ENCODE measurements around the gene NASP. TPM values are rescaled to one million over a fixed set of nuclear protein-coding genes. Genes with fewer than 3 reads are reported as not detected.

NASP gene
- total RNA-seq (2014; rRNA removed; shearing (Covaris generic)), result 104 and 120 TPM in 2 replicates

- DNase-seq (ENCODE audit: low read depth), result peak; percentile 83
Observed at GRCh38 chr1:45583666-45584350, at the start of gene NASP. Gene NASP, plus strand, starts transcription at chr1:45584041. Its CDS starts 106 bp downstream, at chr1:45584147.

GRCh38 chr1:45535988-45536766 lies 47.7 kb upstream of the NASP start:
- DNase-seq (ENCODE audit: low read depth), result no peak

DNA sequence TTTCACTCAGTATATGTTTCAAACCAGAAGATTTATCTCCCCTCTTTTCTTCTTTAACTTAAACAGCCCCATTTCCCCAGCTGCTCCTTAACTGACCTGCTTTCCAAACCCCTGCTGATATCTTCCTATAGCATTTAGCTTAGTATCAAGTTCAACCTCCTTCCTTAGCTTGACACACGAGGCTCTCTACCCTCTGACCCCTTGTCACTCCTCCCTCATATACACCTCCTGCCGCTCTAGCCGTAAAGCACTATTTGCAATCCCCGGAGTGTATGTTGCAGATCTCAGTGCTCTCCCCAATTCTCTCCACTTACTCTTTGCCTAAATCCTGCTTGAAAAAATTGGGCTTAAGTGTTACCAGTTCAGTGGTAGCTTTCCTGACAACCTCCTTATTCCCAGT lies 47.0 kb upstream of the NASP start:
- DNase-seq (ENCODE audit: low read depth), result no peak

DNA sequence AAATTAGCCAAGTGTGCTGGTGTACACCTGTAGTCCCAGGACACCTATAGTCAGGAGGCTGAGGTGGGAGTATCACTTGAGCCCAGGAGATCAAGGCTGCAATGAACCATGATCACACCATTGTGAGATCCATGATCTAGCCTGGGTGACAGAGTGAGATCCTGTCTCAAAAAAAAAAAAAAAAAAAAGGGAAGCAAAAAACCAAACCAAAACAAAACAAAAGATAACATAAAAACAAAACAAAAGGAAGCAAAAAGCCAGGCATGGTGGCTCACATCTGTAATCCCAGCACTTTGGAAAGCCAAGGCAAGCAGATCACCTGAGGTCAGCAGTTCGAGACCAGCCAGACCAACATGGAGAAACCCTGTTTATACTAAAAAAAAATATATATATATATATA lies 42.6 kb upstream of the NASP start:
- DNase-seq (ENCODE audit: low read depth), result no peak

- no peak for DNase-seq (ENCODE audit: low read depth)
Observed at GRCh38 chr1:45542591-45542990, 41.2 kb upstream of the NASP start.

DNA sequence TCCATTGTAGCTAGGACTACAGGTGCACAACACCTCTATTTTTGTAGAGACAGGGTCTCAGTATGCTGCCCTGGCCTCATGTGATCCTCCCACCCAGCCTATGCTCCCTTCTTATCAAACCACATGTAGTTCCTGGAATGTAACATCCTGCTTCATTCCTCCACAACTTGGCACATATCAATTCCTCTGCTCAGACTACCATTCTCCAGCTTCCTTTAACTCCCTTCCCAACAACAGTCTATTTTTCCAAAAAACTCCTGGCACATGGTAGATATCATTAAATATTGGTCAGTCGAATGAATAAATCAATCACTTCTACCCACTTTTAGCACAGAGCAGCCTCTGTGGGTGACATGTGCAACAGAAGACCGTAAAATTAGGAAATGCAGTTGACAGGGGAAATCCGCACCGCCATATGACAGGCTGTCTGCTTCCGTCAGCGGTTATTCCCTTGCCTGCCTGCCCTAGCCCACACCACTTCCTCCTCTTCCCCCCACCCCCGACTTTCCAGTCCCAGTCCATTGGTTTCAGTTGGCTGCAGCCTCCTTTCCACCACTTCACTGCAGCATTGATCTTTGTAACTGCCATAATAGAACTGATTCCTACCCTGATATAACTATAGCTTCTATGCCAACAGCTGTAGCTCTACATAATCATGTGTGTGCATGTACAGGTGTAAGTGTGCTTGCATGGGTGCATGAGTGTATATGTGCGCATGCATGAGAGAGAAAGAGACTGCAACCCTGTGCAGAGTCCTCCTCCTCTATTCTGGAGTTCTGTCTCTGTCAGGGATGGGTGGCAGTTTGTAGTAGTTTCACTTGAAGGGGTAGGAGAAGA lies 40.0 kb upstream of the NASP start:
- no peak for DNase-seq (ENCODE audit: low read depth)

DNA sequence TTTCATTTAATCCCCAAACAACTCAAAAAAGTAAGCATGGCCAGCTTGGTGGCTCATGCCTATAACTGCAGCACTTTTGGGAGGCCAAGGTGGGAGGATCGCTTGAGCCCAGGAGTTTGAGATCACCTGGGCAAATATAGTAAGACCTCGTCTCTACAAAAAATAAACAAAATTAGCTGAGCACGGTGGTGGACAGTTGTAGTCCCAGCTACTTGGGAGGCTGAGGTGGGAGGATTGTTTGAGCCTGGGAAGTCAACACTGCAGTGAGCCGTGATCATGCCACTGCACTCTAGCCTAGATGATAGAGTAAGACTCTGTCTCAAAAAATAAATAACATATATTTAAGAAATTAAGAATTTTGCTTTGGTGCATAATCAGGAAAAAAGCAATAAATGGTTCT lies 39.3 kb upstream of the NASP start:
- no peak for DNase-seq (ENCODE audit: low read depth)

- peak; percentile 24 for DNase-seq (ENCODE audit: low read depth)
Observed at GRCh38 chr1:45545019-45545493, 38.8 kb upstream of the NASP start.

GRCh38 chr1:45545553-45546310 lies 38.1 kb upstream of the NASP start:
- no peak for DNase-seq (ENCODE audit: low read depth)

DNA sequence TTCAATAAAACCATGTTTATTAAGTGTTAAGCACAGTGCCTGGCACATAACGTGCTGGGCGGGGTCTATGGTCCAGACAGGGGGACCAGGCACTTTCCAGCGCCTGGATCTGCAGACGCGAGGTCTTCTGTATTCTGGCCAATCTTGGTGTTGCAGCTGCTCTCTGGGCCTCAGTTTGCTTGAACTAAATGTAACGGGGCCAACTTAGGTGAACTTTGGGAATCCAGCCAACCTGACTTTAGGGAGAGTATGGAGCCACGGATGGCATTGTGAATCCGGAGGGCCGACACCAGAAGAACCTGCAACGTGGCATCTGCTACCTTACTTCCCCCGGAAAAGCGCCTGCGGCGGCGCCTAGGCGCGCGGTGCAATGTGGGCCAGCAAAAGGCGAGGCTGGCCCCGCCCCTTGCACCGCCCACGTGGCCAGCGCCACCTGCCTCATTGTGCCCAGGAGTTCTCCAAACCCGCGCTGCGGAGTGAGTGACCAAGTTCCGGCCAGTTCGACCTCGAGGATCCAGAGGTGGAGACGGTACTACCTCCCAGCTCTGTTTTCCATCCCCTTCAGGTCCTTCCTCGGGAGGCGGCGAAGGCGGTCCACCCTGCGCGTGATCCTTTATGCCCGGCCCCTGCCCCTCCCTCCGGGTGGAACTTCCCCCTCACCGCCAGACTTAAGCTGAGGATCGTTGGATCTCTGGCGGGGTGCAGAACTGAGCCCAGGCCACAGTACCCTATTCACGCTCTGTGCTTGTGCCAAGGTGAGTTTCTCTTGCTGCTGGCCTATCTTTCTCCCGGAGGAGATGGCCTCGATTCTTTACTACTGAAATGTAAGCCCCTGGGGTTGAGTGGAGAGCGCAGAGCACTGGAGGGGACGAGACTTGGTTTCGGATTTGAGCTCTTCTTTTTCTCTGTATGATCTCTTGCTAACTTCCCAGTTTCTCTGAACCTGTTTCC lies 33.2 kb upstream of the NASP start, which contains the start of gene AKR1A1:
Gene AKR1A1, plus strand, starts transcription at position 426 of the 951 bp plus-strand sequence. CDS start 10,969 bp downstream, outside the sequence.
- DNase-seq (ENCODE audit: low read depth), result peak; percentile 94

- no peak for DNase-seq (ENCODE audit: low read depth)
Observed at GRCh38 chr1:45551684-45552083, 32.2 kb upstream of the NASP start.

DNA sequence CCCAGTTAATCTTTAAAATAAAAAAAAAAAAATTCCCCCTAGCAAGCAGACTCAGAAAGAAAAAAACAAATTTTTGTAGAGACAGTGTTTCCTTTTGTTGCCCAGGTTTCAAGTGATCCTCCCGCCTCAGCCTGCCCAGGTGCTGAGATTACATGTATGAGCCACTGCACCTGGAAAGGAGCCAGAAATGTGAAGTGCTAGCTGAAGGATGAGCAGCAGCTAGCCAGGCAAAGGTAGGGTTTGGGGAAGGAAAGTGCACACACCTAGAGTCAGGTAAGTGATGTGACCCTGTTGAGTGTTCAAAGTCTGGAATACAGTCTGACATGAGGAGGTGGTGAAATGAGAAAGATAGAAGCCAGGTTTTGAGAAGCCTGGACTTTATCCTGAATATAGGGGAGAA lies 31.5 kb upstream of the NASP start:
- peak; percentile 27 for DNase-seq (ENCODE audit: low read depth)

DNA sequence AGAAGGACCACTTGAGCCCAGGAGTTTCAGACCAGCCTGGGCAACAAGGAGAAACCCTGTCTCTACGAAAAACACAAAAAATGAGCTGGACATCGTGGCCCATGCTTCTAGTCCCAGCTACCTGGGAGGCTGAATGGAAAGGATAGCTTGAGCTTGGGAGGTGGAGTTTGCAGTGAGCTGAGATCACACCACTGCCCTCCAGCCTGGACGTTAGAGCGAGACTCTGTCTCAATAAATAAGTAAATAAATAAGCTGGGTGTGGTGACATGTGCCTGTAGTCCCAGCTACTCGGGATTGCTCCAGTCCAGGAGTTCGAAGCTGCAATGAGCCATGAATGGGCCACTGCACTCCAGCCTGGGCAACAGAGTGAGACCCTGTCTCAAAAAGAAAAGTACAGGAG lies 29.6 kb upstream of the NASP start:
- DNase-seq (ENCODE audit: low read depth), result no peak

DNA sequence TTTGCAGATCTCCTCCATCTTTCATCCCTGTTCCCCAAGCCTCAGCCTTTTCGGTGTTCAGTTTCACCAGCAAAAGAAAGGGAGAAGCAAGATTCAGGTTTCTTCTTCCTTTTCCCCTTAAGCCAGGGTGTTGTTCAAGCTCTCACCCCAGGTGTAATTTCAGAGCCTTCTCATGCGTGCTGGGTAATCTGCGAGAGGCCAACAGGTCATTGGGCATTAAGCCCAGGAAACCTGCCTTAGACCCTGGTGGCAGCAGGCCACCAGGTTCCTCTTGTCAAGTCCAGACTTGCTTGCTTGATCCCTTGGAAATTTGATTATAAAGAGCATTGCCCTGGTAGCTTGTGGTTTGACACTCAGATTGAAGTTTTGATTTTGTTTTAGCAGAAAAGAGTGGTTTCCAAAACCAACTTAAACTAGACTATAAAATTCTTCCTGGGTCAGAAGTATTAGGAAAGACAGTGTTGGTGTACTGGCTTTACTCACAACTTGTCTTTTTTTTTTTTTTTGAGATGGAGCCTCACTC lies 26.4 kb upstream of the NASP start:
- peak; percentile 29 for DNase-seq (ENCODE audit: low read depth)

DNA sequence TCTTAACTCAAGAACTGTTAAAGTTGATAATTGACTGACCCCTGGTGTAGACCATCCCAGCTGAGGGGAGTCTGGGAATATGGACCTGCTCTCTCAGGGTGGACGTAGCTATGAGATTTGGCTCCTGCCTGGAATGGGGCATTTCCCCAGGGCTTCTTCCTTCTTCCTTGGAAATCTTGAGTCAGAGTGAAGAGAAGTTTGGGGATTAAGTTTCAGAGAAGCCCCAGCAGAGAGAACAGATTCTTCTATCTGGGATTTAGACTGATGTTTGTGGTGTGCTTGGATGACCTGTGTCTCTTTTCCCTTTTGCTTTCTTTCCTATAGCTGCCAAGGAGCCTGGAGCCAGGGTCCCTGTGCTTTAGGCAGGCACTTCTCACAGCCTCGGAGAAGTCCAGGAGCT lies 20.0 kb upstream of the NASP start:
- no peak for DNase-seq (ENCODE audit: low read depth)

DNA sequence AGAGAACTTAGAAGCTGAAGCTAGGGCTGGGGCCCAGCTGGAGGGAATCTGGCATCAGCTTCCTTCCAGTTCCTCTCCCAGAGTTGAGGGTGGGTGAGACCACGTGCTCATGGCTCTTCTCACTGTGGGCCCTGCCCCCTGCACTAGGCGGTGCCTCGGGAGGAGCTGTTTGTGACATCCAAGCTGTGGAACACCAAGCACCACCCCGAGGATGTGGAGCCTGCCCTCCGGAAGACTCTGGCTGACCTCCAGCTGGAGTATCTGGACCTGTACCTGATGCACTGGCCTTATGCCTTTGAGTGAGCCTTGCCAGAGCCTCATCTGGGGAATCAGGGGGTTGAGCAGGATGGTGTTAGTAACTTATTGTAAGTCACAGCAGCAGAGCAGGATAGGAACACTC lies 17.1 kb upstream of the NASP start:
- DNase-seq (ENCODE audit: low read depth), result no peak

GRCh38 chr1:45567911-45568310 lies 15.9 kb upstream of the NASP start:
- no peak for DNase-seq (ENCODE audit: low read depth)

- no peak for DNase-seq (ENCODE audit: low read depth)
Observed at GRCh38 chr1:45568421-45568820, 15.4 kb upstream of the NASP start.

DNA sequence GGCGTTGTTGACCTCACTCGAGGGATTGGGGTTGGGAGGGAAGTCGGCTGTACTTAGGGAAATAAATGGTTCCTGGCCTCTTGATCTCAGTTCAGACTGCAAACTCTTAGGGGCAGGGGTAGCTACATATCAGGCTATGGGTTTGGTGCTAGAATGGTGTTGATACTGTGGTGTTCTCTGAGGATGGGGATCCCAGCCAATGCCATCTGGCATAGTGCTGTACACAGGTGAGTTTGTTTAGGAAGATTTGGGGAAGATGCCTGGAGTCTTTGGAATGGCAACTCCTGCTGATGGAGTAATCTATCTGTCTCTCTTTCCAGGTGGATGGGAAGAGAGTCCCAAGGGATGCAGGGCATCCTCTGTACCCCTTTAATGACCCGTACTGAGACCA lies 14.3 kb upstream of the NASP start:
- DNase-seq (ENCODE audit: low read depth), result no peak
